Left forelimb (tissue), 1 donor: ENCODE measurements around the gene MX1.
"Not testable (repeated sequence)": the region's sequence is repeated elsewhere in the genome, so short reads cannot be mapped to it uniquely, and the experiment has no call there.

Experiments
- DNase-seq: peaks from one replicate; pipeline ENCODE4 v3.0.0-alpha.2; 2018; ENCODE audit warnings: low spot score

The MX1 gene

GRCh38 chr21:41407541-41408460 lies 18.2 kb upstream of the MX1 start:
- DNase-seq: no peak

GRCh38 chr21:41410361-41410760 lies 15.7 kb upstream of the MX1 start:
- no peak for DNase-seq

- no peak for DNase-seq
Observed at GRCh38 chr21:41410767-41411448, 15.1 kb upstream of the MX1 start.

- no peak for DNase-seq
Observed at GRCh38 chr21:41411449-41412089, 14.5 kb upstream of the MX1 start.

GRCh38 chr21:41417505-41417904 lies 8.5 kb upstream of the MX1 start:
- not testable (repeated sequence) for DNase-seq

- DNase-seq: no peak
Observed at GRCh38 chr21:41418393-41418792, 7.6 kb upstream of the MX1 start.

GRCh38 chr21:41418956-41419680 lies 6.9 kb upstream of the MX1 start:
- DNase-seq: no peak

GRCh38 chr21:41419921-41420862 lies 5.8 kb upstream of the MX1 start:
- peak; percentile 91 for DNase-seq

- not testable (repeated sequence) for DNase-seq
Observed at GRCh38 chr21:41420998-41421397, 5.0 kb upstream of the MX1 start.

GRCh38 chr21:41422546-41423304 lies 3.3 kb upstream of the MX1 start:
- no peak for DNase-seq

- DNase-seq: not testable (repeated sequence)
Observed at GRCh38 chr21:41423305-41423636, 2.8 kb upstream of the MX1 start.

- no peak for DNase-seq
Observed at GRCh38 chr21:41425588-41425953, 468 bp upstream of the MX1 start.

- DNase-seq: no peak
Observed at GRCh38 chr21:41426676-41427404, 801 bp downstream of the MX1 start.

- DNase-seq: no peak
Observed at GRCh38 chr21:41427556-41427955, 1.5 kb downstream of the MX1 start.

- no peak for DNase-seq
Observed at GRCh38 chr21:41428311-41428710, 2.3 kb downstream of the MX1 start.

GRCh38 chr21:41428847-41429246 lies 2.8 kb downstream of the MX1 start:
- no peak for DNase-seq

GRCh38 chr21:41429305-41429704 lies 3.3 kb downstream of the MX1 start:
- DNase-seq: no peak

- DNase-seq: no peak
Observed at GRCh38 chr21:41429925-41430491, 4.0 kb downstream of the MX1 start.

- DNase-seq: peak; percentile 18
Observed at GRCh38 chr21:41431788-41432548, 5.9 kb downstream of the MX1 start.
